H54 (cell line): ENCODE results near the gene GRIA1.

ENCODE experiments used
- DNase-seq: peaks from one replicate; pipeline ENCODE4 v3.0.0; 2011; ENCODE audit warnings: low spot score, mixed read lengths; ENCODE audit not compliant: insufficient read length
- FAIRE-seq: peaks from 3 replicates; lab custom pipeline; 2011; peaks lifted over from hg19 to GRCh38; lab: Jason Lieb, UNC
- POLR2A ChIP-seq: IDR thresholded peaks from 2 replicates; pipeline ENCODE4 v1.6.1; 2011; ENCODE audit warnings: low read depth, mild to moderate bottlenecking, low read length

The GRIA1 gene

GRCh38 chr5:153654504-153655200, 164.2 kb downstream of the GRIA1 start:
- FAIRE-seq, result no peak
- TF ChIP-seq POLR2A, result no peak
- DNase-seq, result no peak

GRCh38 chr5:153655201-153655510, 164.7 kb downstream of the GRIA1 start:
- DNase-seq (no peak), FAIRE-seq (no peak)
- no peak for TF ChIP-seq POLR2A

GRCh38 chr5:153658149-153658548, 167.7 kb downstream of the GRIA1 start:
- no peak for TF ChIP-seq POLR2A
- DNase-seq (no peak), FAIRE-seq (no peak)

- no peak for TF ChIP-seq POLR2A
- FAIRE-seq (no peak), DNase-seq (no peak)
Measured at GRCh38 chr5:153658606-153659005, 168.1 kb downstream of the GRIA1 start.

- no peak for DNase-seq
- no peak for TF ChIP-seq POLR2A
- FAIRE-seq, result no peak
Measured at GRCh38 chr5:153659039-153659736, 168.7 kb downstream of the GRIA1 start.

- no peak for FAIRE-seq
- no peak for TF ChIP-seq POLR2A
- DNase-seq, result no peak
Measured at GRCh38 chr5:153660919-153661318, 170.4 kb downstream of the GRIA1 start.

GRCh38 chr5:153661897-153662296, 171.4 kb downstream of the GRIA1 start:
- TF ChIP-seq POLR2A, result no peak
- FAIRE-seq (no peak), DNase-seq (no peak)

GRCh38 chr5:153670101-153670500, 179.6 kb downstream of the GRIA1 start:
- TF ChIP-seq POLR2A, result no peak
- DNase-seq (no peak), FAIRE-seq (no peak)

GRCh38 chr5:153671653-153672346, 181.3 kb downstream of the GRIA1 start:
- no peak for DNase-seq
- FAIRE-seq, result no peak
- no peak for TF ChIP-seq POLR2A

GRCh38 chr5:153672347-153673090, 182.0 kb downstream of the GRIA1 start:
- FAIRE-seq, result no peak
- DNase-seq, result no peak
- TF ChIP-seq POLR2A, result no peak

GRCh38 chr5:153674356-153674755, 183.9 kb downstream of the GRIA1 start:
- DNase-seq, result no peak

GRCh38 chr5:153676406-153676805, 185.9 kb downstream of the GRIA1 start:
- FAIRE-seq (no peak), DNase-seq (no peak)
- TF ChIP-seq POLR2A, result no peak

More at GRCh38 chr5:153674356-153674755, 183.9 kb downstream of the GRIA1 start:
- FAIRE-seq, result no peak
- no peak for TF ChIP-seq POLR2A

GRCh38 chr5:153676821-153677220, 186.4 kb downstream of the GRIA1 start:
- no peak for FAIRE-seq
- TF ChIP-seq POLR2A, result no peak
- DNase-seq, result no peak
